ENCODE data around the gene EEF1A2. TPM values are rescaled to one million over a fixed set of nuclear protein-coding genes. Genes with fewer than 3 reads are reported as not detected.

The EEF1A2 gene
- total and polyA plus RNA-seq, 8 donors: 0.27 to 0.62 (median 0.39) TPM

DNA sequence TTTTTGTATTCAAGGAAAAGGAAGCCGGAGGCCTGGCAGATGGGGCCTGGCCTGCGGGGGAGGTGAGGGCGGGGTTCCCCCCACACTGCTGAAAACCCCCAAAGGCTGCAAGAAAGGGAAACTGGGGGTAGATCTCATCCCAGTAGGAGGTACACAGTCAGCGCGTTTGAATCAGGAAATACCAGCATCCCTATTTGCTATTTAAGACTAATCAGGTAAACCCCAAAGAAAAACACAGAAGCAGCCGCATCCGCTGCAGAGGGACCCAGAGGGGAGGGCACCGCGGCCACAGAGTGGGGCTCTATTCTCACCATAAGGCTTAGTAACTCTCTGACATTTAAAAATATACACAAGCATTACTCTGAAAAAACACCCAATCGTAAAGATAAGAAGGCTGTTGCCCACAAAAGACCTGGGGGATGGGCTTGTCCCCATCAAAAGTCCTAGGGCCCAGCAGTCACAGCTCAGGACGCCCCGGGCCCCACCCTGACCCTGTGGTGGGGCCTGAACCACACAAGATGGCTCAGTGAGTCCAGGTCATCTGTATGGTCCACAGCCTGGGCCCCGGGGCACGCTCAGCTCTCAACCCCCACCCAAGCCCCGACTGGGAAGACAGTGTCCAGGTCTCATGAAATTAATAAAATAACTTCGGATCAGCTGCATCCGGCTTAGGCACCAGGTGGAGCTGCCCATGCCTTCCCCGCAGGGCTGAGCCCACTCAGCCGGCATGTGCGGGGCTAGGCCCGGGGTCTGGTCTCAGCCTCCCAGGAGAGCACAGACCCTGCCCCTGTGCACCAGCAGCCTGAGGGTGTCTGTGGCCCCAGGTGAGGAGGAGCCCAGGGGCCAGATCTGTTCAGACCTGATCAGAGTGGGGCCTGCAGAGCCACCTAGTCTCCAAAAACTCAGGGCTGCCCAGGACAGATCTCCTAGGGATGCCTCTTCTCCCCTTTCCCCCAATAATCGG, 57.5 kb downstream of the EEF1A2 start:
- intact Hi-C loops (cut with DNase I): no loop called here
- no peak overlapping the region for H3K27ac ChIP-seq
- peaks cover 3 to 57% of the 10 kb centered on the region in 2 donors for H3K27me3 ChIP-seq
- TF ChIP-seq, protein P1, sequence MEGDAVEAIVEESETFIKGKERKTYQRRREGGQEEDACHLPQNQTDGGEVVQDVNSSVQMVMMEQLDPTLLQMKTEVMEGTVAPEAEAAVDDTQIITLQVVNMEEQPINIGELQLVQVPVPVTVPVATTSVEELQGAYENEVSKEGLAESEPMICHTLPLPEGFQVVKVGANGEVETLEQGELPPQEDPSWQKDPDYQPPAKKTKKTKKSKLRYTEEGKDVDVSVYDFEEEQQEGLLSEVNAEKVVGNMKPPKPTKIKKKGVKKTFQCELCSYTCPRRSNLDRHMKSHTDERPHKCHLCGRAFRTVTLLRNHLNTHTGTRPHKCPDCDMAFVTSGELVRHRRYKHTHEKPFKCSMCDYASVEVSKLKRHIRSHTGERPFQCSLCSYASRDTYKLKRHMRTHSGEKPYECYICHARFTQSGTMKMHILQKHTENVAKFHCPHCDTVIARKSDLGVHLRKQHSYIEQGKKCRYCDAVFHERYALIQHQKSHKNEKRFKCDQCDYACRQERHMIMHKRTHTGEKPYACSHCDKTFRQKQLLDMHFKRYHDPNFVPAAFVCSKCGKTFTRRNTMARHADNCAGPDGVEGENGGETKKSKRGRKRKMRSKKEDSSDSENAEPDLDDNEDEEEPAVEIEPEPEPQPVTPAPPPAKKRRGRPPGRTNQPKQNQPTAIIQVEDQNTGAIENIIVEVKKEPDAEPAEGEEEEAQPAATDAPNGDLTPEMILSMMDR (IDR thresholded peaks at IDR 0.05): no peak
- ATAC-seq: no peak
- no peaks in the 10 kb centered on the region for H3K4me1 ChIP-seq
- no peak for DNase-seq
- no peak overlapping the region for H3K4me3 ChIP-seq
- no peaks in the 10 kb centered on the region for H3K9me3 ChIP-seq
- H3K36me3 ChIP-seq: no peaks in the 10 kb centered on the region

DNA sequence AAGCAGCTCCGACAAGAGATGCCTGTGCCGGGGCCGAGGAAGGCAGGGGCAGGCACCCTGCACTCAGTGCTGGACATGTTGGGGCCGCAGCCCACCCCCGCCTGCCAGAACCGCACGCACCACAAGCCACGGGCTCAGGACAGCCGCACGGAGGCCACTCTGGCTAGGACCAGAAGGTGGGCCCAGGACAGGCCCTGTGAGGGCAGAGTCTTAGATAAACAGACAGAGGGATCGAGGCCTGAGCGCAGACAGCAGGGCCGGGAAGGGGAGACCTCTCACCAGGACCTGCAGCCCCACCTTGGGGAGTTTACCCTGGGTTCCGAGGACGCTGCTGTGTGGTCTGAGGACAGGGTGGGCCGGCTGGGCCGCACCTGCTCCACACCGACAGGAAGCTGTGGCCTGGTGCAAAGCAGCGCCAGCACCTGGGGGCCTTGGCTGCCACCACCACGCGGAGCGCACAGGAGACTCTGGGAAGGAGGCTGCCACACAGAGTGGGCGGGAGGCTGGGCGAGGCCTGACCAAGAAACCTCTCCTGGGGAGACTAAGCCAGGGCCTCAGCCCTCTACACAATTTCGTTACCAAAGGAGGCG, 58.4 kb downstream of the EEF1A2 start:
- Histone ChIP-seq H3K4me1 (no peaks in the 10 kb centered on the region), H3K4me3 (no peak overlapping the region), H3K36me3 (no peaks in the 10 kb centered on the region), H3K9me3 (no peaks in the 10 kb centered on the region), H3K27me3 (peaks cover 3 to 52% of the 10 kb centered on the region in 2 donors), H3K27ac (no peak overlapping the region)
- DNase-seq (no peak), ATAC-seq (no peak)
- TF ChIP-seq, protein P1 (IDR thresholded peaks at IDR 0.05): no peak
- intact Hi-C loops (cut with DNase I): no loop called here

DNA sequence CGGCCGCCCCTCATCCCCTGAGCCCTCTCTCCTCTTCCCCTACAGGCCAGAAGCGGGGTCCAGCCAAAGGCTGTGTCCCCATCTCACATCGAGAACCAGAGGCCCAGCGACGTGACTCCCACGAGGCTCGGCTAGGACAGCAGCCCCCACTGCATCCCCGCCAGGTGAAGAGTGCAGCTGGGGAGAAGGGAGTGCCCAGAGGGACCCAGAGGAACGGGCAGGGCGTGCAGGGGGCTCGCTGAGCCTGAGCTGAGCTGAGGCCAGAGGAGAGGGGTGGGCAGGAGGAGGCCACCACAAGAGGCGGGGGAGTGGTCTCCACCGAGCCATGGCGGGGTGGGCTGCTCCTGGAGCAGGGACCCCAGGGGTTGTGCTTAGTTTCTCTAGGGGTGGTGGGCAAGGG, 59.0 kb downstream of the EEF1A2 start:
- Histone ChIP-seq H3K36me3 (no peaks in the 10 kb centered on the region), H3K9me3 (no peaks in the 10 kb centered on the region), H3K4me3 (no peak overlapping the region), H3K27ac (no peak overlapping the region), H3K27me3 (peaks cover 3 to 56% of the 10 kb centered on the region in 2 donors), H3K4me1 (no peaks in the 10 kb centered on the region)
- DNase-seq (no peak), ATAC-seq (no peak)
- TF ChIP-seq, protein P1 (IDR thresholded peaks at IDR 0.05): no peak
- intact Hi-C loops (cut with DNase I): no loop called here

DNA sequence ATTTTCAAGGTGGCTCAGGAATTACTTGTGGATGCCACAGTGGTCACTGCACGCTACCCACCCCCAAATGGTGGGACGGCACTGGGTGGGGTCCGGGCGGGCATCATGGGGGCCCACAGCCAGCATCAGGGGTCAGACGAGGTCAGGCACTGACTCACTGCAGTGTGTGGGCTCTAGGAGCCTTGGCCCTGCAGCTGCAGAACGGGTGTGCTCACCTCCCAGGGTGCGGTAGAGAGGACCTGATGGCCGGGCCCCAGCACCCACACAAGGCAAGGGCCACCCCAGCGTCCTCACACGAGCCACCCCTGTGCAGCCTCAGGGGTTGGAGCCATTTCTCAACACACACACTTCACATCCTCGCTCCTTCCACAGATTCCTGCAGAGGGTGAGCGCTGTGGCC, 60.8 kb downstream of the EEF1A2 start:
- Histone ChIP-seq H3K4me1 (no peaks in the 10 kb centered on the region), H3K27ac (no peak overlapping the region), H3K36me3 (no peaks in the 10 kb centered on the region), H3K4me3 (no peak overlapping the region), H3K9me3 (no peaks in the 10 kb centered on the region), H3K27me3 (peaks cover 3 to 74% of the 10 kb centered on the region in 2 donors)
- DNase-seq (no peak), ATAC-seq (no peak)
- intact Hi-C loops (cut with DNase I): no loop called here
- TF ChIP-seq, protein P1 (IDR thresholded peaks at IDR 0.05): no peak

Other genes with a start within 250 kb of the EEF1A2 start
- 1 to 10 TPM in 1 of 2 donors, not detected in 1; 1.1 TPM for gene NKAIN4, start 244.6 kb downstream of the EEF1A2 start, total RNA-seq
- 10 to 100 TPM in 2 of 6 donors, 1 to 10 TPM in 4; 6.0 to 18.1 (median 8.4) TPM for gene NKAIN4, start 244.6 kb downstream of the EEF1A2 start, polyA plus RNA-seq (ENCODE audit: insufficient read length in 6 of 6)
- 10 to 100 TPM; 78.1 to 87.5 TPM for gene ARFGAP1, start 226.3 kb downstream of the EEF1A2 start, total RNA-seq
- gene ARFGAP1, start 226.3 kb downstream of the EEF1A2 start, polyA plus RNA-seq (ENCODE audit: insufficient read length in 6 of 6): 10 to 100 TPM; 53.1 to 87.2 (median 66.5) TPM
- gene COL20A1, start 205.9 kb downstream of the EEF1A2 start, total RNA-seq: not detected
- under 1 TPM; 0.08 to 0.31 (median 0.24) TPM for gene COL20A1, start 205.9 kb downstream of the EEF1A2 start, polyA plus RNA-seq (ENCODE audit: insufficient read length in 6 of 6)
- not detected for gene CHRNA4, start 137.7 kb downstream of the EEF1A2 start, total RNA-seq
- 1 to 10 TPM in 3 of 6 donors, under 1 TPM in 3; 0.16 to 1.3 (median 1.00) TPM for gene CHRNA4, start 137.7 kb downstream of the EEF1A2 start, polyA plus RNA-seq (ENCODE audit: insufficient read length in 6 of 6)
- gene KCNQ2, start 26.4 kb downstream of the EEF1A2 start, total RNA-seq: not detected
- 10 to 100 TPM in 4 of 6 donors, 1 to 10 TPM in 2; 8.4 to 19.1 (median 14.1) TPM for gene KCNQ2, start 26.4 kb downstream of the EEF1A2 start, polyA plus RNA-seq (ENCODE audit: insufficient read length in 6 of 6)
- 100 to 1,000 TPM; 233 to 662 TPM for gene PPDPF, start 21.7 kb upstream of the EEF1A2 start, total RNA-seq
- 100 to 1,000 TPM; 155 to 417 (median 277) TPM for gene PPDPF, start 21.7 kb upstream of the EEF1A2 start, polyA plus RNA-seq (ENCODE audit: insufficient read length in 6 of 6)
- gene PTK6, start 38.3 kb upstream of the EEF1A2 start, total RNA-seq: 1 to 10 TPM; 4.5 to 7.3 TPM
- under 1 TPM; 0.53 to 0.75 (median 0.72) TPM for gene PTK6, start 38.3 kb upstream of the EEF1A2 start, polyA plus RNA-seq (ENCODE audit: insufficient read length in 6 of 6)
- gene SRMS, start 48.7 kb upstream of the EEF1A2 start, total RNA-seq: not detected
- under 1 TPM in 5 of 6 donors, not detected in 1; 0.08 to 0.27 (median 0.18) TPM for gene SRMS, start 48.7 kb upstream of the EEF1A2 start, polyA plus RNA-seq (ENCODE audit: insufficient read length in 6 of 6)
- under 1 TPM; 0.23 to 0.60 TPM for gene FNDC11, start 55.1 kb upstream of the EEF1A2 start, total RNA-seq
- gene FNDC11, start 55.1 kb upstream of the EEF1A2 start, polyA plus RNA-seq (ENCODE audit: insufficient read length in 6 of 6): under 1 TPM; 0.52 to 0.84 (median 0.71) TPM
- gene HELZ2, start 75.2 kb upstream of the EEF1A2 start, total RNA-seq: 10 to 100 TPM; 45.8 to 53.3 TPM
- 10 to 100 TPM; 14.0 to 24.5 (median 18.7) TPM for gene HELZ2, start 75.2 kb upstream of the EEF1A2 start, polyA plus RNA-seq (ENCODE audit: insufficient read length in 6 of 6)
- 1 to 10 TPM; 8.1 to 9.8 TPM for gene GMEB2, start 128.0 kb upstream of the EEF1A2 start, total RNA-seq
- gene GMEB2, start 128.0 kb upstream of the EEF1A2 start, polyA plus RNA-seq (ENCODE audit: insufficient read length in 6 of 6): 10 to 100 TPM in 4 of 6 donors, 1 to 10 TPM in 2; 8.2 to 12.4 (median 10.7) TPM
- gene STMN3, start 154.3 kb upstream of the EEF1A2 start, total RNA-seq: 10 to 100 TPM; 12.6 to 13.1 TPM
- 10 to 100 TPM; 29.1 to 47.0 (median 37.0) TPM for gene STMN3, start 154.3 kb upstream of the EEF1A2 start, polyA plus RNA-seq (ENCODE audit: insufficient read length in 6 of 6)
- gene RTEL1, start 159.2 kb upstream of the EEF1A2 start, total RNA-seq: 10 to 100 TPM; 22.3 to 38.8 TPM
- gene RTEL1, start 159.2 kb upstream of the EEF1A2 start, polyA plus RNA-seq (ENCODE audit: insufficient read length in 6 of 6): 10 to 100 TPM; 19.6 to 28.7 (median 21.6) TPM
- 10 to 100 TPM in 1 of 2 donors, 1 to 10 TPM in 1; 3.6 to 17.6 TPM for gene TNFRSF6B, start 197.6 kb upstream of the EEF1A2 start, total RNA-seq
- gene TNFRSF6B, start 197.6 kb upstream of the EEF1A2 start, polyA plus RNA-seq (ENCODE audit: insufficient read length in 6 of 6): 1 to 10 TPM; 1.6 to 3.5 (median 2.2) TPM
- gene ARFRP1, start 208.9 kb upstream of the EEF1A2 start, total RNA-seq: 10 to 100 TPM; 38.2 to 46.9 TPM
- 10 to 100 TPM; 29.1 to 34.9 (median 31.9) TPM for gene ARFRP1, start 208.9 kb upstream of the EEF1A2 start, polyA plus RNA-seq (ENCODE audit: insufficient read length in 6 of 6)
- 10 to 100 TPM; 26.2 to 28.8 TPM for gene ZGPAT, start 209.0 kb upstream of the EEF1A2 start, total RNA-seq
- gene ZGPAT, start 209.0 kb upstream of the EEF1A2 start, polyA plus RNA-seq (ENCODE audit: insufficient read length in 6 of 6): 10 to 100 TPM; 13.7 to 22.7 (median 18.1) TPM
- 1 to 10 TPM; 7.1 to 7.2 TPM for gene LIME1, start 237.6 kb upstream of the EEF1A2 start, total RNA-seq
- 10 to 100 TPM in 1 of 6 donors, 1 to 10 TPM in 5; 3.0 to 10.8 (median 5.4) TPM for gene LIME1, start 237.6 kb upstream of the EEF1A2 start, polyA plus RNA-seq (ENCODE audit: insufficient read length in 6 of 6)
- 10 to 100 TPM; 61.1 to 66.8 TPM for gene SLC2A4RG, start 240.7 kb upstream of the EEF1A2 start, total RNA-seq
- gene SLC2A4RG, start 240.7 kb upstream of the EEF1A2 start, polyA plus RNA-seq (ENCODE audit: insufficient read length in 6 of 6): 100 to 1,000 TPM in 4 of 6 donors, 10 to 100 TPM in 2; 70.5 to 166 (median 105) TPM

Measured in left lung (tissue), 10 donors.